Esophagus squamous epithelium (tissue), 4 donors: ENCODE results near the gene PPFIBP1.

Experiments
- CTCF ChIP-seq, 6 experiments: fragments of 450-650 bp in 4 of 6; fragments of 200-600 bp in 2 of 6; sonication (generic) in 2 of 6; IDR thresholded peaks; one replicate each; pipeline ENCODE4 v1.5.1; 2016 to 2019; ENCODE audit warnings: antibody characterized with exemption in 6 of 6, mild to moderate bottlenecking in 4 of 6, moderate library complexity in 4 of 6
- POLR2A ChIP-seq, 4 donors: fragments of 450-650 bp; IDR thresholded peaks; one replicate each; pipeline ENCODE4 v1.6.1; 2017; ENCODE audit warnings: antibody characterized with exemption in 4 of 4, mild to moderate bottlenecking in 4 of 4, moderate library complexity in 3 of 4

GRCh38 chr12:27592548-27592947 lies 68.5 kb downstream of the PPFIBP1 start:
- TF ChIP-seq CTCF (IDR thresholded peaks at IDR 0.05) (no peak), POLR2A (IDR thresholded peaks at IDR 0.05) (no peak)
